Measurements from ENCODE around the gene CDK6.

Gene CDK6

DNA sequence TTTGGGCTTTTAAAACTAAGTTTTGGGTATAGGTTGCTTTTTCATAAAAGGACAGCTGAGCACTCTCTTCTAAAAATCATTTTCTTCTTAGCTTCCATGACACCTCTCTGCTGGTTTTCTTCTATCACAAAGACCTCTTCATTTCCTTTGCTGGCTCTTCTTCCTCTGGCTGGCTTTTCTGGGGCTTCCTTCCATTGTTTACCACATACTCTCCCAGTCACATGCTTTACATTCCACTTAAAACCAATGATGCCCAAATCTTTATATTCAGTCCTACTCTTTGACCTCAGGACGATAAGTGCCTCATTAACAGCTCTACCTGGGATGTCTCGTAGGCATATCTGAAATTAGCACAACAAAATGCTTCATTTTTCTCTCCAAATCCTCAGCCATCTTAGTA, 273.0 kb downstream of the CDK6 start:
- FAIRE-seq = no peak

DNA sequence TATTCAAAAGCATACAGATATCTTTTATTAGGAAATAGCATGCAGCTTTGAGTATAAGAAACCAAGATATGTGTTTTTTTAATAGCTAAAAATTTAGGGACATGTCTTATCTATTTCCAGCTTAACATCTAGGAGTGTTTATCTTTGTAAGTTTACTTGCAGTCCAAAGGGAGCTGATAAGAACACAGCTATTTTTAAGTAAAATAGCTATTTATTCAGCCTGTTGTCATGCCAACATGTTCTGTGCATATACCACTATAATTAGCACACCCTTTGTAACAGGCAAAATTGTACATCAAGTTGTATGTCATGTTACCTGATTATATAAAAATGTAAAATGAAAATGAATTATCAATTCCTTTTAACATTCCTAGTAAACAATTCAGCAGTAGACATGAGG, 275.8 kb downstream of the CDK6 start:
- FAIRE-seq = no peak

- no peak for FAIRE-seq
Observed at GRCh38 chr7:92557808-92558362, 278.5 kb downstream of the CDK6 start.

GRCh38 chr7:92557249-92557648, 279.1 kb downstream of the CDK6 start:
- no peak for FAIRE-seq
